Psoas muscle (tissue), 8 donors: Measurements from ENCODE around the gene RASSF1. TPM values are rescaled to one million over a fixed set of nuclear protein-coding genes. Genes with fewer than 3 reads are reported as not detected.
A peak's percentile ranks its signal among the peaks of the same experiment; 100 is the strongest.

Experiments used
- ATAC-seq, 4 donors: fragments of 200-7000 bp; cut with Tn5 transposase; one replicate each; pipeline ENCODE4 v1.9.1; 2020; ENCODE audit warnings: moderate library complexity in 3 of 4, mild to moderate bottlenecking in 2 of 4
- DNase-seq, 2 donors: peaks; one replicate each; pipeline ENCODE4 v3.0.0-alpha.2; 2020
- H3K27ac ChIP-seq: fragments of 200-600 bp; one replicate; pipeline ENCODE4 v1.8.0; 2022
- H3K27me3 ChIP-seq, 3 donors: fragments of 200-600 bp in 1 of 3; one replicate each; pipeline versions ENCODE4 v1.6.1 to v1.8.0; 2013 to 2022; ENCODE audit warnings: low read length in 2 of 3, mild to moderate bottlenecking in 2 of 3, moderate library complexity in 1 of 3; ENCODE audit not compliant: insufficient read depth in 3 of 3
- H3K36me3 ChIP-seq, 2 donors: fragments of 200-600 bp in 1 of 2; one replicate each; pipeline versions ENCODE4 v1.6.1 to v1.8.0; 2013 to 2022; ENCODE audit warnings: low read depth in 1 of 2, mild to moderate bottlenecking in 1 of 2, moderate library complexity in 1 of 2; ENCODE audit not compliant: insufficient read depth in 1 of 2
- H3K4me1 ChIP-seq: fragments of 200-600 bp; one replicate; pipeline ENCODE4 v1.8.0; 2022
- H3K4me3 ChIP-seq: fragments of 200-600 bp; one replicate; pipeline ENCODE4 v1.8.0; 2022; ENCODE audit warnings: mild to moderate bottlenecking
- H3K9me3 ChIP-seq: fragments of 200-600 bp; one replicate; pipeline ENCODE4 v1.8.0; 2022
- WGBS, 3 donors: extraction: QIAGEN DNeasy Blood & Tissue Kit; methylation state at CpG; one replicate each; pipeline versions ENCODE4 v1.1.6 to v1.1.7; 2013; 5-methylcytosine and 5-hydroxymethylcytosine counted together
- intact Hi-C, 2 donors: fragments of 100-400 bp; cut with DNase I; formaldehyde crosslinking; loops; one replicate each; pipeline versions ENCODE4 v1.11.0 to v1.14.2; 2022
- polyA plus RNA-seq, 3 donors: library from polyadenylated mRNA; stranded (reverse); fragments of 200-250 nt; gene quantifications; one replicate each; pipeline ENCODE4 v1.2.3, GENCODE V29; 2013
- total RNA-seq, 4 donors: library from RNA; stranded (reverse); fragmentation: NEBNext Ultra II Directional in 2 of 4; extraction: Animal tissue kit (Norgen Biotek cat#: 25700) in 2 of 4; gene quantifications; one replicate each; pipeline versions ENCODE4 v1.2.1 to v1.2.4, GENCODE V29; 2021 to 2023
- TF ChIP-seq, protein P1 (sequence below): fragments of 200-600 bp; IDR thresholded peaks from one replicate; pipeline ENCODE4 v1.8.0; 2022; ENCODE audit warnings: antibody characterized with exemption
- donor health status: healthy with polysubstance abuse.
- donor health status: DM: no; HTN: no; CAD: no; lungs with moderate emphysema.
- donor health status: Bipolar disorder and iron deficiency.
- donor health status: healthy.
- donor health status: DM: yes; HTN: yes; CAD: no.
- donor health status: DM: no; HTN: no; CAD: no.
- donor health status: DM: no; HTN: no; CAD: no.
- donor health status: DM: yes; HTN: yes; CAD: no.

Gene RASSF1
- total and polyA plus RNA-seq, 7 donors = 10.1 to 84.5 (median 24.2) TPM

DNA sequence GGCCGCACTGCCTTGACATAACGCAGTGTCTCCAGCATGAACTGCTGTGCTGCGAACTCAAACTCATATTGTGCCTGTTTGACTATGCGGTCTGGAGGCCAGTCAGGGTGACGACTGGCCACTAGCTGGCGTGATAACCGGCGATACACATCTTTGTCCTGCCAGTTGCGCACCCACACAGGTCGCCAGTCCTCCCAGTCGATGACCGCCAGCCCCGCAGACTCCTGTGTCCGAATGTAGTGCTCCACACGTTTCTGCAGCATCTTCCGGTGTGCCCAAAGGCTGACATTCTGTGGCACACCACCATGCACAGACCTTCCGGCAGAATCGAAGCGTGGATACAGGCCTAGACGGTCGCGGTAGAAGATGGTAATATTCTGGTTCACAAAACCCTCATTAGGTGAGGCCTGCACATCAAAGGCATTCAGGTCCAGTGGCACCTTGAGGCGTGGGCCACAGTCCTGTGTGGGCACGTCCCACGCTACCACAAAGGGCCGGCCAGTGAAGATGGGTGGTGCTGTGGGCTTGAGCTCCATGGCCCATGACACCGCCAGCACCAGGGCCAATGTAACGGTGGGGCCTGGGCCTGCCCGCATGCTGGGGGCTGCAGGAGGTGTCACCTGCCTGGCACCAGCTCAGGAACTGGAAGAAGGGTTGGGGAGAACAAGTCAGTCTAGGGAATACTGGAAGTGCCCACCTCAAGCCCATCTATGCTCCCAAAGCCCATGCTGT lies 20.6 kb downstream of the RASSF1 start:
- intact Hi-C loops = no loop called here

DNA sequence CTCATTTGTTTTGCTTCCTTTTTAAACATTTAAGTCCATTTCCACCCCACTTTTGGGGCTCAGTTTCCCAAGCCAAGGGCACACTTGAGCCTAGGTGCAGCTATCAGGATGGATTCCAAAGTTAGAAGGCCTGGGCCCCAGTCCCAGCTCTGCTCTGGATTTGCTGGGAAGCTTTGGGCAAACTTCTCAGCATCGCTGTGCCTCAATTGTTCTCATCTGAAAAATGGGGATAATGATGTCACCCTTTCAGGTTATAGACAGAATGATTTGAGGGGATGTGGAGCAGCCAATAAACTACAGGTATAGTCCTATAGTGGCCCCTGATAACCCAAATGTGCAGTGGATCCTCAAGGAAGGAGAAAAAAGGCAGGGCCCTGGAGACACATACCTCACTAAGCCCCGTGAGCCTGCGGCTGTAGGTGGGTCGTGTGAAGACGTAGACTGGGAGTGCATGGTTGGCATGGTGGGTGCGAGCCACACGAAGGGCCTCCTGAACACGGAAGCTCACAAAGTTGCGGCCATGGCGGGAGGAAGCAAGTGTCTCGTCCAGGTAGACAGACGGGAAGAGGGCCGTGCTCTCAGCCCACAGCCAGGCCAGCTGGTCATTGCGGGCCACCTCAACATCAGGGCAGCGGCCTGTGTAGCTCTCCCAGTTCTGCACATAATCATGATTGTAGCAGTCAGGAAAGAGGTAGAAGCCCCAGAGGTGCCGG lies 21.3 kb downstream of the RASSF1 start:
- 68 to 83% (median 75%) methylated on average over 16 of the region's 16 CpGs for WGBS, 3 donors
- TF ChIP-seq, protein P1, sequence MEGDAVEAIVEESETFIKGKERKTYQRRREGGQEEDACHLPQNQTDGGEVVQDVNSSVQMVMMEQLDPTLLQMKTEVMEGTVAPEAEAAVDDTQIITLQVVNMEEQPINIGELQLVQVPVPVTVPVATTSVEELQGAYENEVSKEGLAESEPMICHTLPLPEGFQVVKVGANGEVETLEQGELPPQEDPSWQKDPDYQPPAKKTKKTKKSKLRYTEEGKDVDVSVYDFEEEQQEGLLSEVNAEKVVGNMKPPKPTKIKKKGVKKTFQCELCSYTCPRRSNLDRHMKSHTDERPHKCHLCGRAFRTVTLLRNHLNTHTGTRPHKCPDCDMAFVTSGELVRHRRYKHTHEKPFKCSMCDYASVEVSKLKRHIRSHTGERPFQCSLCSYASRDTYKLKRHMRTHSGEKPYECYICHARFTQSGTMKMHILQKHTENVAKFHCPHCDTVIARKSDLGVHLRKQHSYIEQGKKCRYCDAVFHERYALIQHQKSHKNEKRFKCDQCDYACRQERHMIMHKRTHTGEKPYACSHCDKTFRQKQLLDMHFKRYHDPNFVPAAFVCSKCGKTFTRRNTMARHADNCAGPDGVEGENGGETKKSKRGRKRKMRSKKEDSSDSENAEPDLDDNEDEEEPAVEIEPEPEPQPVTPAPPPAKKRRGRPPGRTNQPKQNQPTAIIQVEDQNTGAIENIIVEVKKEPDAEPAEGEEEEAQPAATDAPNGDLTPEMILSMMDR = no peak
- H3K4me3 ChIP-seq = peak overlapping the region; percentile 90
- H3K27ac ChIP-seq = no peak overlapping the region
- DNase-seq = peak in 1 of 2 donors; percentile 10
- intact Hi-C loops = no loop called here
- H3K36me3 ChIP-seq = peaks cover 0 to 42% of the 10 kb centered on the region in 2 donors
- peaks cover 55% of the 10 kb centered on the region for H3K4me1 ChIP-seq
- H3K27me3 ChIP-seq = no peaks in the 10 kb centered on the region
- ATAC-seq = no peak
- H3K9me3 ChIP-seq = no peaks in the 10 kb centered on the region

More for the DNA sequence above, 20.6 kb downstream of the RASSF1 start:
- peaks cover 54% of the 10 kb centered on the region for H3K4me1 ChIP-seq
- H3K9me3 ChIP-seq = no peaks in the 10 kb centered on the region
- peak in 1 of 2 donors; percentile 13 for DNase-seq
- WGBS, 3 donors = 69 to 72% (median 70%) methylated on average over 29 of the region's 29 CpGs
- H3K36me3 ChIP-seq = peaks cover 0 to 47% of the 10 kb centered on the region in 2 donors
- peak overlapping the region; percentile 90 for H3K4me3 ChIP-seq
- no peak for ATAC-seq
- H3K27me3 ChIP-seq = no peaks in the 10 kb centered on the region
- TF ChIP-seq, protein P1 = no peak
- peak overlapping the region; percentile 93 for H3K27ac ChIP-seq

DNA sequence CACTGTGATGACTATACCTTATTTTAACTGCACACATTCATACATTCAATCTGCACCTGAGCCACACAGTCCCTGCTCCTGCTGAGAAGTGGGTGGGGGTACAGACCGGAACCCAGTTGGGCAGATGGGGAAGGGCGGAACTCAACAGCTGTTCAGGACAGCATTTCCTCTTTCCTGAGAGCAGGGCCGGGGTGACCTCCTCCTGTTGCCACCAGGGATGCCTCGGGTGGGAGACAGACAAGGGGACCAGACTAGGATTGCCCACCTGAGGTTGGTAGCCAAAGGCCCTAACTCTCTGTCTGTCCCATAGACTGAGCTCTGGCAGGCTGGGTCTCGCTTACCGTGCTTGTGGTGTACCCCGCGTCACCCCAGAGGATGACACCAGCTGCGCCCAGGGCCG lies 22.0 kb downstream of the RASSF1 start:
- Histone ChIP-seq H3K36me3 (peaks cover 0 to 42% of the 10 kb centered on the region in 2 donors), H3K9me3 (no peaks in the 10 kb centered on the region), H3K4me1 (peaks cover 55% of the 10 kb centered on the region), H3K27me3 (no peaks in the 10 kb centered on the region), H3K4me3 (peak overlapping the region; percentile 90), H3K27ac (no peak overlapping the region)
- WGBS, 3 donors = 68 to 74% (median 74%) methylated on average over 10 of the region's 10 CpGs
- intact Hi-C loops = no loop called here
- peak in 1 of 2 donors; percentile 15 for DNase-seq
- TF ChIP-seq, protein P1 = no peak
- no peak for ATAC-seq

DNA sequence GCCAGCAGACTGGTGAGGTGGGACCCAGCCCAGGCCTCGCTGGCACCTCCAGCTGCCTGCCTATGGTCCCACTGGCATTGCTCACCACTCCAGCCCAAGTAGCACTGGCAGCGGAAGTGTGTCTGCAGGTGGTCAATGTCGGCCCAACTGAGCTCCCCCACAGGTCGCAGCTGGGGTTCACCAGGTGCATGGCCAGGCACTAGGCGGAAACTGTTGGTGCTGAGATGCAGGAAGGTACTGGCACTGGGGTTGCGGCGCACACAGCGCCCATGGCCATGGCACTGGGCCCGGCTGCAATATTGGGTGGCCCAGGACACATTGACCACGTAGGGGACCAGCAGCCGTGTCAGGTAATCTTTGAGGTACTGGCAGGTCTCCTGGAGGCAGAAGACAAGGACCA lies 22.5 kb downstream of the RASSF1 start:
- Histone ChIP-seq H3K27me3 (no peaks in the 10 kb centered on the region), H3K27ac (no peak overlapping the region), H3K4me3 (peak overlapping the region; percentile 90), H3K9me3 (no peaks in the 10 kb centered on the region), H3K4me1 (peaks cover 55% of the 10 kb centered on the region), H3K36me3 (peaks cover 0 to 42% of the 10 kb centered on the region in 2 donors)
- TF ChIP-seq, protein P1 = no peak
- intact Hi-C loops = no loop called here
- ATAC-seq = no peak
- WGBS, 3 donors = 82 to 84% (median 83%) methylated on average over 11 of the region's 11 CpGs
- no peak for DNase-seq
